HepG2 (cell line): Measurements from ENCODE around the gene SYTL2. TPM values are rescaled to one million over a fixed set of nuclear protein-coding genes. Genes with fewer than 3 reads are reported as not detected.

Experiments
- ATAC-seq: fragments of 200-7000 bp; cut with Tn5 transposase; 3 replicates; pipeline ENCODE4 v1.9.1; 2020; ENCODE audit warnings: mild to moderate bottlenecking, moderate library complexity
- BruUV-seq: library from RNA; stranded (reverse); fragments of 400-500 nt; replicated peaks from 2 replicates; lab custom pipeline; 2021; lab: Mats Ljungman, UMichigan
- CTCF ChIA-PET: fragments of 300-600 bp; formaldehyde crosslinking; extraction: SDS; loops from one replicate; lab custom pipeline; 2021; ENCODE audit warnings: low total read pairs, inconsistent platforms, low intra/inter-chr PET ratio; lab: Yijun Ruan, JAX
- POLR2A ChIA-PET: fragments of 350-600 bp; sonication (Branson Sonifier 250); formaldehyde crosslinking; loops from one replicate; lab custom pipeline; 2020; ENCODE audit warnings: antibody characterized with exemption, inconsistent platforms; lab: Yijun Ruan, JAX
- DNase-seq: peaks from one replicate; pipeline ENCODE4 v3.0.0-alpha.2; 2015; ENCODE audit warnings: low spot score
- FAIRE-seq: peaks from 3 replicates; lab custom pipeline; 2011; peaks lifted over from hg19 to GRCh38; lab: Jason Lieb, UNC
- H2AFZ ChIP-seq: one replicate; pipeline ENCODE4 v1.6.1; 2011; ENCODE audit warnings: low read length, inconsistent platforms
- H3K27ac ChIP-seq: fragments of 300-600 bp; 3 replicates; pipeline ENCODE4 v1.8.0; 2011; ENCODE audit warnings: mixed run types, mild to moderate bottlenecking, mixed read lengths, low read length, inconsistent platforms; ENCODE audit not compliant: insufficient read depth; ENCODE audit errors: extremely low read length
- H3K27me3 ChIP-seq, 2 experiments: fragments of 200-600 bp in 1 of 2; 2 replicates in 1 of 2; 3 replicates in 1 of 2; pipeline versions ENCODE4 v1.6.0 to v1.8.0; 2011; ENCODE audit warnings: low read length in 2 of 2, mild to moderate bottlenecking in 2 of 2, moderate library complexity in 2 of 2, inconsistent platforms in 1 of 2; ENCODE audit not compliant: insufficient read depth in 2 of 2, control insufficient read depth in 1 of 2
- H3K36me3 ChIP-seq, 2 experiments: fragments of 200-600 bp in 1 of 2; replicated peaks in 1 of 2; 2 replicates in 1 of 2; 3 replicates in 1 of 2; pipeline versions ENCODE4 v1.5.1 to v1.8.0; 2011; ENCODE audit warnings: low read length in 2 of 2, inconsistent platforms in 1 of 2; ENCODE audit not compliant: insufficient read depth in 2 of 2, control insufficient read depth in 1 of 2
- H3K4me1 ChIP-seq: 2 replicates; pipeline ENCODE4 v1.5.1; 2012; ENCODE audit warnings: low read length, inconsistent platforms; ENCODE audit not compliant: insufficient read depth
- H3K4me2 ChIP-seq: 2 replicates; pipeline ENCODE4 v1.6.0; 2011; ENCODE audit warnings: low read depth, low read length, inconsistent platforms
- H3K4me3 ChIP-seq, 3 experiments: fragments of 200-600 bp in 1 of 3; sonication (generic), shearing (Covaris generic) in 1 of 3; replicated peaks in 1 of 3; 2 replicates each; pipeline ENCODE4 v1.5.1; 2011 to 2016; ENCODE audit warnings: low read length in 3 of 3, inconsistent platforms in 2 of 3, low read depth in 2 of 3, mild to moderate bottlenecking in 2 of 3, control low read depth in 1 of 3, mixed read lengths in 1 of 3; ENCODE audit not compliant: insufficient read depth in 1 of 3
- H3K79me2 ChIP-seq: one replicate; pipeline ENCODE4 v1.6.1; 2011; ENCODE audit warnings: low read length, inconsistent platforms; ENCODE audit not compliant: insufficient read depth
- H3K9ac ChIP-seq: 2 replicates; pipeline ENCODE4 v1.6.0; 2011; ENCODE audit warnings: mild to moderate bottlenecking, low read depth, low read length, inconsistent platforms; ENCODE audit not compliant: insufficient read depth
- H3K9me3 ChIP-seq: 2 replicates; pipeline ENCODE4 v1.5.1; 2012; ENCODE audit warnings: mild to moderate bottlenecking, low read length
- H4K20me1 ChIP-seq: 2 replicates; pipeline ENCODE4 v1.6.0; 2011; ENCODE audit warnings: inconsistent platforms, mild to moderate bottlenecking, low read length, moderate library complexity; ENCODE audit not compliant: insufficient read depth
- ASH2L ChIP-seq: fragments of 300-600, 200-600 bp; sonication (generic); IDR thresholded peaks from 2 replicates; pipeline ENCODE4 v1.7.0; 2017; ENCODE audit warnings: low read depth, mild to moderate bottlenecking, moderate library complexity, mixed read lengths, low read length; ENCODE audit not compliant: insufficient read length
- CBX5 ChIP-seq: sonication (generic); formaldehyde crosslinking; IDR thresholded peaks from 2 replicates; pipeline ENCODE4 v1.4.0; 2020; ENCODE audit warnings: missing genetic modification reagents, borderline replicate concordance
- CEBPB ChIP-seq: IDR thresholded peaks from 2 replicates; pipeline ENCODE4 v1.6.1; 2011; ENCODE audit warnings: low read depth, low read length, improper control_type of control experiment, borderline replicate concordance
- FOXC1 ChIP-seq: sonication (generic); formaldehyde crosslinking; IDR thresholded peaks from 2 replicates; pipeline ENCODE4 v1.8.0; 2022; ENCODE audit warnings: mild to moderate bottlenecking, missing genetic modification reagents, borderline replicate concordance
- MEIS2 ChIP-seq: sonication (generic); formaldehyde crosslinking; IDR thresholded peaks from 2 replicates; pipeline ENCODE4 v1.9.0; 2021; ENCODE audit warnings: mild to moderate bottlenecking, missing genetic modification reagents
- NFIB ChIP-seq: sonication (generic); formaldehyde crosslinking; IDR thresholded peaks from 2 replicates; pipeline ENCODE4 v1.9.0; 2021; ENCODE audit warnings: missing genetic modification reagents, mild to moderate bottlenecking, borderline replicate concordance
- REL ChIP-seq: sonication (generic); formaldehyde crosslinking; conservative IDR thresholded peaks from 2 replicates; pipeline ENCODE4 v1.8.0; 2022; ENCODE audit warnings: mild to moderate bottlenecking, missing genetic modification reagents, moderate library complexity
- SPEN ChIP-seq: sonication (generic); formaldehyde crosslinking; IDR thresholded peaks from 2 replicates; pipeline ENCODE4 v1.5.1; 2020; ENCODE audit warnings: low read depth, mild to moderate bottlenecking, missing genetic modification reagents
- ZNF264 ChIP-seq: sonication (generic); formaldehyde crosslinking; IDR thresholded peaks from 2 replicates; pipeline ENCODE4 v1.4.0; 2020; ENCODE audit warnings: missing genetic modification reagents
- ZNF720 ChIP-seq: sonication (generic); formaldehyde crosslinking; IDR thresholded peaks from 2 replicates; pipeline ENCODE4 v1.4.0; 2020; ENCODE audit warnings: missing genetic modification reagents
- ZNF780A ChIP-seq: sonication (generic); formaldehyde crosslinking; IDR thresholded peaks from 2 replicates; pipeline ENCODE4 v1.8.0; 2022; ENCODE audit warnings: mild to moderate bottlenecking, missing genetic modification reagents, moderate library complexity
- WGBS: methylation state at CpG from one replicate; pipeline ENCODE4 v1.1.6; 2017; ENCODE audit warnings: low lambda C conversion rate; 5-methylcytosine and 5-hydroxymethylcytosine counted together
- in situ Hi-C: cut with HindIII; loops from 2 replicates; pipeline ENCODE4 v1.10.0; 2017; ENCODE audit warnings: low pct_unique_long_range_greater_than_20kb; ENCODE audit not compliant: extremely low pct_ligation_motif_present
- intact Hi-C: fragments of 100-400 bp; cut with micrococcal nuclease; formaldehyde crosslinking; loops from one replicate; pipeline ENCODE4 v1.10.0; 2022; ENCODE audit not compliant: unreplicated experiment
- polyA plus RNA-seq, 8 experiments: library from polyadenylated mRNA; depleted of rRNA in 3 of 8; stranded (reverse) in 7 of 8; unstranded in 1 of 8; fragments of >200 nt; fragmentation: Illumina TruSeq in 4 of 8; extraction: Trizol in 4 of 8; gene quantifications; 2 replicates each; pipeline versions ENCODE4 v1.2.1 to v1.2.3, GENCODE V29; 2011 to 2016; ENCODE audit warnings: low read depth in 4 of 8, missing spikeins in 1 of 8, mixed read lengths in 1 of 8; ENCODE audit not compliant: insufficient read depth in 1 of 8
- total RNA-seq, 5 experiments: library from RNA; depleted of rRNA; stranded (reverse); fragments of >200 nt; fragmentation: Illumina TruSeq; extraction: Trizol; gene quantifications; 2 replicates each; pipeline ENCODE4 v1.2.3, GENCODE V29; 2016; ENCODE audit warnings: low read depth in 1 of 5
- TF ChIP-seq, protein P1 (sequence below): sonication (generic); formaldehyde crosslinking; IDR thresholded peaks from 2 replicates; pipeline ENCODE4 v1.8.1; 2023; ENCODE audit warnings: mild to moderate bottlenecking, missing genetic modification reagents, borderline replicate concordance

SYTL2 gene
- total and polyA plus RNA-seq, 2 of the 13 experiments (the other 11 are each of a cell fraction or from before 2014, with no cell fraction given): 0.77 to 0.90 TPM

DNA sequence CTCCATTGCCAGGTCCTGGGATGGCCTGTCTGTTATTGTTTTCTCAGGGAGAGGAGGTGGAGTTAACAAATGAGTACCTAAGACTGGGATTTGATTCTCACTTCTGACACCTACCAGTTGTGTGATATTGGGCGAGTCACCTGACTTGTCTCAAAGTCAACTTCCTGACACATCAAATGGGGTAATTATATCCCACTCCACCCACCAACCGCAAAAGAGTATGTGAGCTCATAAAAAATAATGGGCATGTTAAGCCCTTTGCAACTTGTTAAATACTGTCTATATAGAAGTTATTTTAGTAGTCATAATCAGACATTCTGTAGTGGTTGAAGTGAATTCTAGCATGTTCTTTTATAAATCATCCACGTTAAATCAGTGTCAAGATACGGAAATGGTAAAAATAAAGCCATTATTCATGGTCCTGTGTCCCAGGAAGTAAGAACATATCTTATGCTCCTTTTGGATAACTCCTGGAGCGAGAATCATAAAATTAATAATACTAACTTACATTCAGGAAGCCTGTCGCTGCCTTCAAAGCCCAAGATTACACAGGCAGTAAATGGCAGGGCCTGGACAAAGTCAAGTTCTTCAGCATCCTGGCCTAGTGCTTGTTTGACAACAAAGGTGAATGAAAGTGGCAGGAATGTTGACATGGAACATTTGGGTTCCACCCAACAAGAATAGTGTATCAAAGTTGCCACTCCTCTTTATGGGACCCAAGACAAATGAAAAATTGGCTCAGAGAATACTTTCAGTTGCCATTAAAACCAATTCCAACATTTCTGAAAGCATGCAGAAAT lies 54.3 kb downstream of the SYTL2 start (continued):
- TF ChIP-seq REL (CRISPR knock-in tag) (no peak), ZNF780A (CRISPR knock-in tag) (no peak), MEIS2 (CRISPR knock-in tag) (no peak), CBX5 (CRISPR knock-in tag) (no peak), ZNF720 (no peak), NFIB (CRISPR knock-in tag) (no peak)
- TF ChIP-seq, all 625 proteins: peak for 0

DNA sequence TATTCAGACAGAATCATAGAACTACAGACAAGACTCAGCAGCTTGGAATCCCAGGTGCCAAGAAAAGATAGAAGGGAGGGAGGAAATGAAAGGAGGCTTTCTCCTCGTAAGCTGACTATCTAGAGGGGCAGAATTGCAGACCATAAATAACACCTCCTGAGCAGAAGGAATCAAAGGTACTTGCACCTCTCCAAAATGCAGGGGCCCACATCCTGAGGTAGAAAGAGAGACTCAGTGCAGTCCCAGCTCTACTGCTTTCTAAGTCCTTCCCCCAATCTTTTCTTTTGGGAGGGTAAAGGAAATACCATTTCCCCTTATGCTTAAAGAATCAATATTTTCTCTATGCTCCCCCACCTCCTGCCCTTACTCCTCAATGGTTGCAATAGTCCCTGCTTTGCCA lies 55.2 kb downstream of the SYTL2 start:
- no peak for TF ChIP-seq FOXC1 (CRISPR knock-in tag)
- no peak for TF ChIP-seq CEBPB
- TF ChIP-seq, protein P1, sequence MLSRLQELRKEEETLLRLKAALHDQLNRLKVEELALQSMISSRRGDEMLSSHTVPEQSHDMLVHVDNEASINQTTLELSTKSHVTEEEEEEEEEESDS (CRISPR knock-in tag): no peak
- no peak for TF ChIP-seq ZNF264
- no peak for TF ChIP-seq SPEN (CRISPR knock-in tag)
- no peak for TF ChIP-seq ASH2L
- BruUV-seq: no TSS peak
- Histone ChIP-seq H3K4me2 (no peak overlapping the region), H4K20me1 (no peaks in the 10 kb centered on the region), H3K36me3 (no peaks in the 10 kb centered on the region), H3K27me3 (no peaks in the 10 kb centered on the region), H3K4me3 (no peak overlapping the region), H2AFZ (no peak overlapping the region), H3K9me3 (no peaks in the 10 kb centered on the region), H3K27ac (no peak overlapping the region), H3K9ac (no peak overlapping the region), H3K4me1 (no peaks in the 10 kb centered on the region), H3K79me2 (no peaks in the 10 kb centered on the region)
- in situ Hi-C loops (no loop called here), intact Hi-C loops (no loop called here)
- CTCF ChIA-PET: no interaction called here
- POLR2A ChIA-PET: no interaction called here
- no peak for ATAC-seq
- no peak for DNase-seq
- FAIRE-seq: no peak
- WGBS: 0% methylated on average over 1 of the region's 1 CpG
